HFF-Myc (cell line): ENCODE measurements around the gene SLC6A11.

ENCODE experiments used
- DNase-seq: peaks from one replicate; pipeline ENCODE4 v3.0.0-alpha.2; 2011; ENCODE audit warnings: low read depth; ENCODE audit errors: extremely low read depth
- H3K4me3 ChIP-seq: replicated peaks from 2 replicates; pipeline ENCODE4 v1.5.1; 2011; ENCODE audit warnings: low read depth, mild to moderate bottlenecking, control low read depth, low read length
- TF ChIP-seq, protein P1 (sequence below): IDR thresholded peaks from 2 replicates; pipeline ENCODE4 v1.5.1; 2012; ENCODE audit warnings: mild to moderate bottlenecking, low read depth, low read length, control low read depth; ENCODE audit errors: missing control alignments

Gene SLC6A11

DNA sequence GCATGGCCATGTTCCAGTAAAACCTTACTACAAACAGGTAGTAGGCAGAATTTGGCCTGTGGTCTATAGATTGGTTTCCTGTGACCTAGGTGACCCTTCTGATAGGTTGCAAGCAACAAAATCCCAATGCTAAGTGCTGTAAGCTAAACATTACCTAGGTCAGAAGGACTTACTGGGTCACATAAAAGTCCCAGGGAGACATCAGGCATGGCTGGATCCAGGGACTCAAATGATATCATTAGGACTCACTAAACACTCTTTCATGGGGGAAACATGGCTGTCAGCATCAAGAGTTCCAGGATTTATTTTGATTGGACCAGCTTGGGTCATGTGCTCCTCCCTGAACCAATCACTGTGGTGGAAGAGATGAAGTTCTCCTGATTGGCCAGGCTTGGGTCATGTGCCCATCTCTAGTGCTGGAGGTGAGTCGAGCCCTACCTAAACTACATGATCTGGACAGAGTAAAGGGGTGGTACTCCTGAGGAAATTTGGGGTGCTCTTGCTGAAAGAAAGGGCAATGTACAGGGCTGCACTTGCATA, 159.7 kb downstream of the SLC6A11 start:
- H3K4me3 ChIP-seq: no peak overlapping the region
- TF ChIP-seq, protein P1, sequence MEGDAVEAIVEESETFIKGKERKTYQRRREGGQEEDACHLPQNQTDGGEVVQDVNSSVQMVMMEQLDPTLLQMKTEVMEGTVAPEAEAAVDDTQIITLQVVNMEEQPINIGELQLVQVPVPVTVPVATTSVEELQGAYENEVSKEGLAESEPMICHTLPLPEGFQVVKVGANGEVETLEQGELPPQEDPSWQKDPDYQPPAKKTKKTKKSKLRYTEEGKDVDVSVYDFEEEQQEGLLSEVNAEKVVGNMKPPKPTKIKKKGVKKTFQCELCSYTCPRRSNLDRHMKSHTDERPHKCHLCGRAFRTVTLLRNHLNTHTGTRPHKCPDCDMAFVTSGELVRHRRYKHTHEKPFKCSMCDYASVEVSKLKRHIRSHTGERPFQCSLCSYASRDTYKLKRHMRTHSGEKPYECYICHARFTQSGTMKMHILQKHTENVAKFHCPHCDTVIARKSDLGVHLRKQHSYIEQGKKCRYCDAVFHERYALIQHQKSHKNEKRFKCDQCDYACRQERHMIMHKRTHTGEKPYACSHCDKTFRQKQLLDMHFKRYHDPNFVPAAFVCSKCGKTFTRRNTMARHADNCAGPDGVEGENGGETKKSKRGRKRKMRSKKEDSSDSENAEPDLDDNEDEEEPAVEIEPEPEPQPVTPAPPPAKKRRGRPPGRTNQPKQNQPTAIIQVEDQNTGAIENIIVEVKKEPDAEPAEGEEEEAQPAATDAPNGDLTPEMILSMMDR: no peak
- no peak for DNase-seq

DNA sequence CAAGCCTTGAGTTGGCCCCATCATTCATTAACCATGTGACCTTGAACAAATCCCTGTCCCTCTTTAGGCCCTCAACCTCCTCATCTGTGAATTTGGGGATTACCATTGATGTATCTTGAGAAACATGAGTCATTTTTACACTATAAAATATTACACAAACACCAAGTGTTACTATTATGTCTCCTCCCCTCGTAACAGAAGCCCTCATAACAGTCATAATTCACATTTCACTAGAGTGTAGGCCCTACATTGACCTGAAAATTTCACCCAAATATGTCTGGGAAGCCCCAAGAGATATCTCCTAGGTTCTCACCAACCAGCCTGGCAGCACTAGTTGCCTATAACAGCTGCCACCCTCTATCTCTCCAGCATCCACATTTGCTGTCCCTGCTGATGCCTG, 160.7 kb downstream of the SLC6A11 start:
- H3K4me3 ChIP-seq: no peak overlapping the region
- TF ChIP-seq, protein P1: no peak
- no peak for DNase-seq

DNA sequence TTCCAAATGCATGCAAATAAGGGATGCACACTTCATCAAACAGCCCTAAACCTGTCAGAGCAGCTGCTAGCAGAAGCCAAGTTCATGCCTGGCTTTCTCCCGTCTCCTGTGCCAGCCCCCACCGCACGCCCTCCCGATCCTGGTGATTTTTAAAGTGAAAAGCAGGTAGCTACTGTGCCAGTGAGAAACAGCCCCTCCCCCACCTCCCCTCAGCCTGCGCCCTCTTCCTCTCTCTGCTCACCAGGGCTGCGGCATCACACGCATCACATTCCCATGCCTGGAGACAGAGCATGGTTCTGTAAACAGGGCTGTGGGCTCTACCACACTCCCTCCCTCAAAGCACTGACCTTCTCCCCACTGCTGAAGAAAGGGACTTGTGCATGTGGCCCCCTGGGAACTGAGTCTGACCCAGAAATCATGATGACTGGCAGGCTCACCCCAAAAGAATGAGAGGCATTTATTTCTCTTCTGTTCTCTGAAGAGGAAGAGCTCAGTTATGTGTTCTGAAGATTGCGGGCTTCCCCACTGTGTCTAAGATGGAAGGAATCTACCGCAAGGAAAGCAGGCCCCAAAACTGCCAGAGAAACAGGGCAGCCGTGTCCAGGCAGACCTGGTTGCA, 162.0 kb downstream of the SLC6A11 start:
- H3K4me3 ChIP-seq: no peak overlapping the region
- no peak for DNase-seq
- TF ChIP-seq, protein P1: no peak

DNA sequence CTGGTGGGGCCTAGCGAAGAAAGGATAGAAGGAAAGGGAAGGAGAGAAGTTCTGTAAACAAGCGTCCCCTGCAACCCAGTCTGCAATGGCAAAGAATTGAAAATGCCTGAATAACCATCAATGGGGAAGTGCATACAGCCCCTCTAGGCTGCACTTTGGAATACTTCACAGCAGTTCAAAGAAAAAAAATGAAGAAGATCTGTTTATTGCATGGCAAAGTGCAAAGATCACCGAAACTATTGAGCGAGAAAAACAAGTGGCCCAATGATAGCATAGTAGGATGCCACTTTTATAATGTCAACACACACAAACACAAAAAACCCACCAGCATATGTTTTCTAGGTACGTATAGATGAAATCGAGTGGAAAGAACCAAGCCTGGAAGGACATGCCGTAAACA, 162.9 kb downstream of the SLC6A11 start:
- TF ChIP-seq, protein P1: no peak
- no peak overlapping the region for H3K4me3 ChIP-seq
- no peak for DNase-seq

DNA sequence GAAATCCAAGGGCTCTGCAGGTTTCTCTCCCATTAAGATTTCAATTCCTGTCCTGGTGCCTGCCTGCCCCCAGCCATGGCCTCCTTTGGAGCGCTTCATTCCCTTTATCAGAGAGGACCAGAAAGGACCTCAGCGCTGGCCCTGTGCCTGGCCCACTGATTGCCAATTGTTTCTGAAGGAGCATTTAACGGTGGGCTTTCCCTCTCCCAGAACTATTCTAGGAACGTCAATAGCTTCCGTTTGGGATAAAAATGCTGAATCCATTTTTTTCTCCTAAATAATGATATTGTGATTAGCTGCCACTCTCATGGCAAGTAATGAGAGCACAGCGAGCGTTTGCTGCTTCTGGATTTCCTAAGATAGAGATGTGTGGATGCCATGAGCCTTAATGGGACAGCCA, 164.3 kb downstream of the SLC6A11 start:
- no peak overlapping the region for H3K4me3 ChIP-seq
- no peak for DNase-seq
- TF ChIP-seq, protein P1: no peak

DNA sequence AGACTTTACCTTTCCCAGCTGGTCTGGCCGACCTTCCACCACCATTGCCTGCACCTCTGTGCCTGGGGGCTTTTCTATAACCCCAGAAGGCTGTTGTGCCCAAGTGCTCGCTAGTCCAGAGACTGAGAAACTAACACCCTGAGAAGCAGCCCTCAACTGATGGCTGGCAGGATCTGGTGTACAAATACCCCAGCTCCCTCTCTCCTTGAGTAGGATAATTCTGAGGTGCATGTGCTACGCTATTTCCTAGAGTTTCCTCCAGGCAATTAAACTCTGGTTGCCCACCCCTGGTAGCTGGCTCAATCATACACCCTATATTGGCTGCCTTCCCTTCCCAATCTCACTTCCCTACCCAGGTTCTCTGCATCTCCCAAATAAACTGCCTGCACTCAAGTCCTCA, 165.0 kb downstream of the SLC6A11 start:
- TF ChIP-seq, protein P1: no peak
- DNase-seq: no peak
- H3K4me3 ChIP-seq: no peak overlapping the region

DNA sequence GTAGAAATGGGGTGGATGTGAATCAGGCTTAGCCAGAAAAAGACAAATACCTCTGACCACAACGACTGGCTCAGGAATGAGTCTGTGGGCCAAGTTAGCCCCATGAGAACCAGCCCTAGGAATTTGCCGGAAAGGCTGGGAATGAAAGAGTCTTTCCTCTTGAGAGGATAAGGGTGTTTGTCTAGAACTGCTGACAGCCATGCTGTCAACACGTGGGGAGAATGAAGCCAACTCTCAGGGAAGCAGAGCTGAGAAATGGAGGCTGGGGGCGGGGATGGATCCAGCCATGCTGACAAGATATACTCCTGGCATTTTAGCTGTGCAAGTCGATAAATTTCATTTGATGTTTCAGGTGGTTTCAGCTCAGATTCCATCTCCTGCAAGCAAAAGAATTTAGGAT, 165.9 kb downstream of the SLC6A11 start:
- TF ChIP-seq, protein P1: no peak
- no peak overlapping the region for H3K4me3 ChIP-seq
- no peak for DNase-seq
